ENCODE data around the gene MAN2A2. TPM values are rescaled to one million over a fixed set of nuclear protein-coding genes. Genes with fewer than 3 reads are reported as not detected.

The MAN2A2 gene
- total RNA-seq, 4 donors from 2014 or later = 76.2 to 188 (median 141) TPM

- Histone ChIP-seq H3K4me1 (peaks cover 0 to 9% (median 3%) of the 10 kb centered on the region in 4 donors), H3K9me3 (no peaks in the 10 kb centered on the region), H3K4me3 (no peak overlapping the region), H3K27ac (no peak overlapping the region), H3K36me3 (no peaks in the 10 kb centered on the region), H3K27me3 (no peaks in the 10 kb centered on the region)
- no peak for DNase-seq
- TF ChIP-seq CTCF (IDR thresholded peaks at IDR 0.05) (no peak), POLR2A (IDR thresholded peaks at IDR 0.05) (no peak)
Measured at GRCh38 chr15:90860450-90860849, 42.7 kb upstream of the MAN2A2 start.

- Histone ChIP-seq H3K36me3 (no peaks in the 10 kb centered on the region), H3K4me3 (no peak overlapping the region), H3K4me1 (peaks cover 0 to 8% (median 2%) of the 10 kb centered on the region in 4 donors), H3K27ac (no peak overlapping the region), H3K9me3 (no peaks in the 10 kb centered on the region), H3K27me3 (no peaks in the 10 kb centered on the region)
- TF ChIP-seq CTCF (IDR thresholded peaks at IDR 0.05) (no peak), POLR2A (IDR thresholded peaks at IDR 0.05) (no peak)
- DNase-seq = no peak
Measured at GRCh38 chr15:90860942-90861675, 42.0 kb upstream of the MAN2A2 start.

- Histone ChIP-seq H3K27ac (no peak overlapping the region), H3K9me3 (no peaks in the 10 kb centered on the region), H3K4me1 (peaks cover 0 to under 1% (median 0%) of the 10 kb centered on the region in 4 donors), H3K4me3 (no peak overlapping the region), H3K27me3 (no peaks in the 10 kb centered on the region), H3K36me3 (no peaks in the 10 kb centered on the region)
- no peak for TF ChIP-seq POLR2A (IDR thresholded peaks at IDR 0.05)
- TF ChIP-seq CTCF (IDR thresholded peaks at IDR 0.05) = no peak
- no peak for DNase-seq
Measured at GRCh38 chr15:90862487-90862886, 40.6 kb upstream of the MAN2A2 start.

- no peak for TF ChIP-seq POLR2A (IDR thresholded peaks at IDR 0.05)
- no peak for TF ChIP-seq CTCF (IDR thresholded peaks at IDR 0.05)
- no peak for DNase-seq
- Histone ChIP-seq H3K9me3 (no peaks in the 10 kb centered on the region), H3K27ac (no peak overlapping the region), H3K4me1 (no peaks in the 10 kb centered on the region), H3K4me3 (no peak overlapping the region), H3K27me3 (no peaks in the 10 kb centered on the region), H3K36me3 (no peaks in the 10 kb centered on the region)
Measured at GRCh38 chr15:90862964-90863778, 39.9 kb upstream of the MAN2A2 start.

GRCh38 chr15:90863987-90864386, 39.1 kb upstream of the MAN2A2 start:
- Histone ChIP-seq H3K27ac (no peak overlapping the region), H3K4me3 (no peak overlapping the region)

More at GRCh38 chr15:90863987-90864386, 39.1 kb upstream of the MAN2A2 start:
- no peak for DNase-seq
- H3K36me3 ChIP-seq = no peaks in the 10 kb centered on the region
- no peaks in the 10 kb centered on the region for H3K27me3 ChIP-seq
- peaks cover 0 to 5% (median 0%) of the 10 kb centered on the region in 4 donors for H3K4me1 ChIP-seq
- no peak for TF ChIP-seq CTCF (IDR thresholded peaks at IDR 0.05)
- TF ChIP-seq POLR2A (IDR thresholded peaks at IDR 0.05) = no peak
- no peaks in the 10 kb centered on the region for H3K9me3 ChIP-seq

All from Peyer's patch (tissue), 4 donors.